Smooth muscle cell (in vitro differentiated cells): ENCODE data around the gene TREML2. TPM values are rescaled to one million over a fixed set of nuclear protein-coding genes. Genes with fewer than 3 reads are reported as not detected.

Source experiments
- DNase-seq: peaks from one replicate; lab custom pipeline; 2025; ENCODE audit not compliant: unreplicated experiment; lab: John Stamatoyannopoulos, UW
- H2AFZ ChIP-seq: fragments of 200-600 bp; sonication (generic); 2 replicates; pipeline ENCODE4 v1.6.0; 2016; ENCODE audit warnings: antibody characterized with exemption, low read depth, mild to moderate bottlenecking
- H3F3A ChIP-seq: fragments of 200-600 bp; sonication (generic); 2 replicates; pipeline ENCODE4 v1.6.0; 2017; ENCODE audit warnings: antibody characterized with exemption, low read depth
- H3K27ac ChIP-seq: fragments of 200-600 bp; sonication (generic); 2 replicates; pipeline ENCODE4 v1.5.1; 2016; ENCODE audit warnings: low read depth, mild to moderate bottlenecking
- H3K27me3 ChIP-seq: fragments of 200-600 bp; sonication (generic); 2 replicates; pipeline ENCODE4 v1.6.1; 2016; ENCODE audit warnings: low read depth, mild to moderate bottlenecking
- H3K36me3 ChIP-seq: fragments of 200-600 bp; sonication (generic); 2 replicates; pipeline ENCODE4 v1.5.1; 2016; ENCODE audit warnings: low read depth
- H3K4me1 ChIP-seq: fragments of 200-600 bp; sonication (generic); 2 replicates; pipeline ENCODE4 v1.5.1; 2016; ENCODE audit warnings: low read depth
- H3K4me2 ChIP-seq: fragments of 200-600 bp; sonication (generic); 2 replicates; pipeline ENCODE4 v1.6.0; 2016; ENCODE audit warnings: mild to moderate bottlenecking
- H3K4me3 ChIP-seq: fragments of 200-600 bp; sonication (generic); 2 replicates; pipeline ENCODE4 v1.5.1; 2016; ENCODE audit warnings: mild to moderate bottlenecking
- H3K79me2 ChIP-seq: fragments of 200-600 bp; sonication (generic); 2 replicates; pipeline ENCODE4 v1.6.0; 2016; ENCODE audit warnings: low read depth, mild to moderate bottlenecking
- H3K9ac ChIP-seq: fragments of 200-600 bp; sonication (generic); 2 replicates; pipeline ENCODE4 v1.6.0; 2016; ENCODE audit warnings: low read depth
- H3K9me3 ChIP-seq: fragments of 200-600 bp; sonication (generic); replicated peaks from 2 replicates; pipeline ENCODE4 v1.5.1; 2016; ENCODE audit warnings: low read depth
- H4K20me1 ChIP-seq: fragments of 200-600 bp; sonication (generic); 2 replicates; pipeline ENCODE4 v1.6.0; 2016; ENCODE audit warnings: low read depth
- WGBS: methylation state at CpG from one replicate; pipeline ENCODE4 v1.1.7; 2016; ENCODE audit warnings: low lambda C conversion rate; 5-methylcytosine and 5-hydroxymethylcytosine counted together
- polyA plus RNA-seq: library from polyadenylated mRNA; unstranded; fragments of >200 nt; fragmentation: Nextera tagmentation; extraction: Ambion mirVana; gene quantifications from 2 replicates; pipeline ENCODE4 v1.2.1, GENCODE V29; 2016
- total RNA-seq: library from RNA; depleted of rRNA; stranded (reverse); fragments of >200 nt; gene quantifications from 2 replicates; pipeline ENCODE4 v1.2.3, GENCODE V29; 2014
- TF ChIP-seq, protein P1 (sequence below): fragments of 200-600 bp; sonication (generic); IDR thresholded peaks from 2 replicates; pipeline ENCODE4 v1.5.1; 2017; ENCODE audit warnings: borderline replicate concordance, mild to moderate bottlenecking, antibody characterized with exemption; ENCODE audit not compliant: insufficient read depth, poor library complexity, severe bottlenecking

TREML2 gene
- total and polyA plus RNA-seq, 2 experiments from 2014 or later = not detected

DNA sequence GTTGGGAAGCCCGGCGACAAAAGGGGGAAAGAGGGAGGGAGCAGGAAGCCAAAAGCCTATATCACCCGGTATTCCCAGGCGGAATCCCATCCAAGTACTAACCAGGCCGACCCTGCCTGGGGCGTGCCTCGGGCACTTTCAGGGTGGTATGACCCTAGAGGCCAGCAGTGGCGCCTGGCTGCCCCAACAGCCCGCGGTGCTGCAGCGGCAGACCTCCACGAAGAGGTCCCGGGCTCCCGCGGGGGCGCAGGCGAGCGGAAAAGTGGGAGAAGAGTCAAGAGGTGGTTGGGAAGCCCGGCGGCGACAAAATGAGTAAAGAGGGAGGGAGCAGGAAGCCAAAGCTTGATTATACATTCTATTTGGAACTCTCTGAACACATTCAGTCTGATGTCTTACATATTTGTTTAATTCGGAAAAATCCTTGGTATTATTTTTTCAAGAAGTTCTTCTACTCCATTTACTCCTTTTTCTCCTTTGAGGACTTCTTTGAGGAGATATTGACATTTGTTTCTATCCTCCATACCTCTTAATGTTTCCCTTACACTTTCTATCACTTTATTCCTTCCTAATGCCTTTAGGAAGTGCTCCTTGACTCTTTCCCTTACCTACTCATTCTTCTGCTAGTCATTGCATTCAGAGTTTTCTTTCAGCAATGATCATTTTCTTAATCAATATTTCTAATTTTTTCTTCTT, 38.7 kb upstream of the TREML2 start:
- peaks cover 7% of the 10 kb centered on the region for H3K4me1 ChIP-seq
- H3K4me2 ChIP-seq = peak overlapping the region; percentile 73
- peak overlapping the region; percentile 16 for H3K4me3 ChIP-seq
- H3K36me3 ChIP-seq = no peaks in the 10 kb centered on the region
- no peak overlapping the region for H2AFZ ChIP-seq
- H3F3A ChIP-seq = no peaks in the 10 kb centered on the region
- H4K20me1 ChIP-seq = no peaks in the 10 kb centered on the region
- H3K27me3 ChIP-seq = peaks cover 58% of the 10 kb centered on the region
- 5% methylated on average over 22 of the region's 22 CpGs for WGBS
- DNase-seq = no peak
- H3K9ac ChIP-seq = no peak overlapping the region
- H3K79me2 ChIP-seq = no peaks in the 10 kb centered on the region
- TF ChIP-seq, protein P1, sequence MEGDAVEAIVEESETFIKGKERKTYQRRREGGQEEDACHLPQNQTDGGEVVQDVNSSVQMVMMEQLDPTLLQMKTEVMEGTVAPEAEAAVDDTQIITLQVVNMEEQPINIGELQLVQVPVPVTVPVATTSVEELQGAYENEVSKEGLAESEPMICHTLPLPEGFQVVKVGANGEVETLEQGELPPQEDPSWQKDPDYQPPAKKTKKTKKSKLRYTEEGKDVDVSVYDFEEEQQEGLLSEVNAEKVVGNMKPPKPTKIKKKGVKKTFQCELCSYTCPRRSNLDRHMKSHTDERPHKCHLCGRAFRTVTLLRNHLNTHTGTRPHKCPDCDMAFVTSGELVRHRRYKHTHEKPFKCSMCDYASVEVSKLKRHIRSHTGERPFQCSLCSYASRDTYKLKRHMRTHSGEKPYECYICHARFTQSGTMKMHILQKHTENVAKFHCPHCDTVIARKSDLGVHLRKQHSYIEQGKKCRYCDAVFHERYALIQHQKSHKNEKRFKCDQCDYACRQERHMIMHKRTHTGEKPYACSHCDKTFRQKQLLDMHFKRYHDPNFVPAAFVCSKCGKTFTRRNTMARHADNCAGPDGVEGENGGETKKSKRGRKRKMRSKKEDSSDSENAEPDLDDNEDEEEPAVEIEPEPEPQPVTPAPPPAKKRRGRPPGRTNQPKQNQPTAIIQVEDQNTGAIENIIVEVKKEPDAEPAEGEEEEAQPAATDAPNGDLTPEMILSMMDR = no peak
- no peak overlapping the region for H3K27ac ChIP-seq
- no peaks in the 10 kb centered on the region for H3K9me3 ChIP-seq

GRCh38 chr6:41237128-41237527, 36.2 kb upstream of the TREML2 start:
- no peak overlapping the region for H3K4me2 ChIP-seq
- no peak for DNase-seq
- no peaks in the 10 kb centered on the region for H3K9me3 ChIP-seq
- peaks cover 63% of the 10 kb centered on the region for H3K27me3 ChIP-seq
- H3K9ac ChIP-seq = no peak overlapping the region
- H3K36me3 ChIP-seq = no peaks in the 10 kb centered on the region
- no peak overlapping the region for H2AFZ ChIP-seq
- TF ChIP-seq, protein P1 = no peak
- WGBS = 90% methylated on average over 5 of the region's 5 CpGs
- no peaks in the 10 kb centered on the region for H4K20me1 ChIP-seq
- H3K4me3 ChIP-seq = no peak overlapping the region
- no peak overlapping the region for H3K27ac ChIP-seq
- no peaks in the 10 kb centered on the region for H3K79me2 ChIP-seq
- H3F3A ChIP-seq = no peaks in the 10 kb centered on the region
- H3K4me1 ChIP-seq = peaks cover 7% of the 10 kb centered on the region

DNA sequence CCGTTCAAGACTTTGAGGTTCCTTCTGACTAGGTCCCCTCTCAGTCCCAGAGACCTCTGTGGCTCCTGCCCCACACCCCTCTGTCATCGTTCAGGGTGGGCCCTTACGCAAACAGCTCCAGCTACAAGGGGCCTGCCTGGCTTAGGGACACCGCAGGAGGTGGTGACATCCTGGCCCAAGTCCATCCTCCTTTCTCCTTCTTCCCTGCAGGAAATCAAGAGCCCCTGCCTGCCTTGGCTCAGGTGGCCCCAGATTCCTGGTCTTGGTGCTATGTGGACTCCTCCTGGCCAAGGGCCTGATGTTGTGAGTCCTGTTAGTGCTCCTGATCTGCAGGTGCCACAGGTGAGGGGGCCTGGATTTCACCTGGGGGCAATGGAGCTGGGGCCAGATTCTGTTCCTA, 35.3 kb upstream of the TREML2 start:
- H3K79me2 ChIP-seq = no peaks in the 10 kb centered on the region
- H2AFZ ChIP-seq = no peak overlapping the region
- H3K4me2 ChIP-seq = no peak overlapping the region
- no peaks in the 10 kb centered on the region for H3K36me3 ChIP-seq
- H3K27ac ChIP-seq = no peak overlapping the region
- no peak for DNase-seq
- no peaks in the 10 kb centered on the region for H4K20me1 ChIP-seq
- 88% methylated on average over 4 of the region's 4 CpGs for WGBS
- TF ChIP-seq, protein P1 = no peak
- peaks cover 7% of the 10 kb centered on the region for H3K4me1 ChIP-seq
- H3K9ac ChIP-seq = no peak overlapping the region
- peaks cover 63% of the 10 kb centered on the region for H3K27me3 ChIP-seq
- no peak overlapping the region for H3K4me3 ChIP-seq
- no peaks in the 10 kb centered on the region for H3K9me3 ChIP-seq
- no peaks in the 10 kb centered on the region for H3F3A ChIP-seq

GRCh38 chr6:41232667-41233066, 31.7 kb upstream of the TREML2 start:
- Histone ChIP-seq H3K4me3 (no peak overlapping the region), H3K79me2 (no peaks in the 10 kb centered on the region), H3K4me1 (no peaks in the 10 kb centered on the region), H3K36me3 (no peaks in the 10 kb centered on the region), H3K4me2 (no peak overlapping the region), H3K9ac (no peak overlapping the region), H3K9me3 (no peaks in the 10 kb centered on the region), H3K27ac (no peak overlapping the region), H3K27me3 (peaks cover 32% of the 10 kb centered on the region), H3F3A (no peaks in the 10 kb centered on the region), H2AFZ (no peak overlapping the region), H4K20me1 (no peaks in the 10 kb centered on the region)
- TF ChIP-seq, protein P1 = no peak
- 78% methylated on average over 6 of the region's 6 CpGs for WGBS
- DNase-seq = no peak
